Measurements from ENCODE around the gene C11orf21. TPM values are rescaled to one million over a fixed set of nuclear protein-coding genes. Genes with fewer than 3 reads are reported as not detected.
A peak's percentile ranks its signal among the peaks of the same experiment; 100 is the strongest.

Gene C11orf21
- total and polyA plus RNA-seq, 9 of the 15 experiments (the other 6 are each of a cell fraction or from before 2014, with no cell fraction given): 0.10 to 2.6 (median 2.0) TPM

GRCh38 chr11:2313051-2313951 lies 11.6 kb upstream of the C11orf21 start (continued):
- peak; percentile 32; the same call in 1 of the 2 replicates for TF ChIP-seq SAFB (IDR thresholded peaks at IDR 0.05; ENCODE audit: borderline replicate concordance, low read depth, low read length)
- no peak for TF ChIP-seq SIRT6 (IDR thresholded peaks at IDR 0.05; ENCODE audit: low read depth, low read length)

GRCh38 chr11:2312232-2313042 lies 10.7 kb upstream of the C11orf21 start:
- ATAC-seq: no peak; the same call in 2 of the 3 replicates
- intact Hi-C loops (cut with micrococcal nuclease): no loop called here
- peaks cover 0 to 20% of the 10 kb centered on the region in 2 experiments; a peak in 3 of 5 replicates for H3K27me3 ChIP-seq (ENCODE audit: control insufficient read depth in 2 of 2, insufficient read depth in 2 of 2, low read length in 2 of 2)
- H3K4me3 ChIP-seq: no peak overlapping the region
- no peak for DNase-seq (ENCODE audit: extremely low read depth in 1 of 4, low spot score in 3 of 4)
- peaks cover 0 to 83% of the 10 kb centered on the region in 2 experiments; a peak in 2 of 5 replicates for H3K4me1 ChIP-seq (replicated peaks in 1 of 2; ENCODE audit: control insufficient read depth in 2 of 2, insufficient read depth in 2 of 2, low read length in 2 of 2)
- no peak overlapping the region for H3K4me2 ChIP-seq (ENCODE audit: insufficient read depth, low read length)
- CTCF ChIA-PET (ENCODE audit: low intra/inter-chr PET ratio): interaction anchor here (1.1 kb wide), 1 partner anchor 108 kb away, joined by 3 read pairs; no protein-coding TSS in a partner anchor
- H3K27ac ChIP-seq (ENCODE audit: extremely low read depth, low read depth, low read length): no peak overlapping the region
- peaks cover 10% of the 10 kb centered on the region; the same call in 1 of the 2 replicates for H4K20me1 ChIP-seq (replicated peaks; ENCODE audit: control insufficient read depth, insufficient read depth, low read length)
- H3K9me1 ChIP-seq (ENCODE audit: control insufficient read depth, insufficient read depth, low read length): no peaks in the 10 kb centered on the region
- H3K79me2 ChIP-seq (ENCODE audit: control insufficient read depth, insufficient read depth, low read length): no peaks in the 10 kb centered on the region
- WGBS (ENCODE audit: insufficient coverage, low coverage, missing lambda C conversion rate): 44% methylated on average over 17 of the region's 22 CpGs
- no peak for FAIRE-seq
- no peaks in the 10 kb centered on the region for H3K36me3 ChIP-seq (ENCODE audit: control insufficient read depth, insufficient read depth, low read length)
- TF ChIP-seq CEBPG (CRISPR knock-in tag; IDR thresholded peaks at IDR 0.05) (no peak), CEBPG (tag; conservative IDR thresholded peaks at IDR 0.05 in 1 of 2, IDR thresholded peaks at IDR 0.05 in 1 of 2) (no peak), ZNF263 (CRISPR knock-in tag; IDR thresholded peaks at IDR 0.05; ENCODE audit: borderline replicate concordance) (peak; percentile 23; the same call in 1 of the 2 replicates), ZNF431 (CRISPR knock-in tag; IDR thresholded peaks at IDR 0.05) (0 out of 2 replicates have a peak, but pooled peaks have one; percentile 3), CTCF (IDR thresholded peaks at IDR 0.05 in 2 of 3, conservative IDR thresholded peaks at IDR 0.05 in 1 of 3; ENCODE audit: insufficient read depth in 2 of 3, low read depth in 1 of 3, low read length in 3 of 3) (peak in 2 of 3 experiments; percentile 16 to 34; a peak in 2 of 6 replicates), POLR2G (IDR thresholded peaks at IDR 0.05; ENCODE audit: low read depth, low read length) (peak; percentile 31; the same call in 1 of the 2 replicates), ZFP36 (IDR thresholded peaks at IDR 0.05; ENCODE audit: low read depth, low read length, partially characterized antibody) (peak; percentile 94)
- H2AFZ ChIP-seq (ENCODE audit: low read depth, low read length): no peak overlapping the region
- H3K9ac ChIP-seq (ENCODE audit: insufficient read depth in 1 of 2, low read depth in 2 of 2, low read length in 2 of 2): peak overlapping the region in 1 of 2 experiments; percentile 13; a peak in 2 of 4 replicates
- H3K9me3 ChIP-seq (replicated peaks; ENCODE audit: control insufficient read depth, insufficient read depth, low read depth, low read length): no peaks in the 10 kb centered on the region
- BruUV-seq (replicated peaks): no TSS peak
- POLR2A ChIA-PET: interaction anchor here (0.6 to 1.2 kb wide), 2 partner anchors 9 kb away, joined by 4 read pairs; no protein-coding TSS in a partner anchor
- in situ Hi-C loops (cut with MboI): loop anchor here (5.0 kb wide), 1 partner anchor 105 kb away; no protein-coding TSS in a partner anchor

All from K562 (cell line).